ENCODE data around the gene LRRN4CL. TPM values are rescaled to one million over a fixed set of nuclear protein-coding genes. Genes with fewer than 3 reads are reported as not detected.
A peak's percentile ranks its signal among the peaks of the same experiment; 100 is the strongest.

Gene LRRN4CL
- total RNA-seq, 1 donor from 2014 or later, result not detected

DNA sequence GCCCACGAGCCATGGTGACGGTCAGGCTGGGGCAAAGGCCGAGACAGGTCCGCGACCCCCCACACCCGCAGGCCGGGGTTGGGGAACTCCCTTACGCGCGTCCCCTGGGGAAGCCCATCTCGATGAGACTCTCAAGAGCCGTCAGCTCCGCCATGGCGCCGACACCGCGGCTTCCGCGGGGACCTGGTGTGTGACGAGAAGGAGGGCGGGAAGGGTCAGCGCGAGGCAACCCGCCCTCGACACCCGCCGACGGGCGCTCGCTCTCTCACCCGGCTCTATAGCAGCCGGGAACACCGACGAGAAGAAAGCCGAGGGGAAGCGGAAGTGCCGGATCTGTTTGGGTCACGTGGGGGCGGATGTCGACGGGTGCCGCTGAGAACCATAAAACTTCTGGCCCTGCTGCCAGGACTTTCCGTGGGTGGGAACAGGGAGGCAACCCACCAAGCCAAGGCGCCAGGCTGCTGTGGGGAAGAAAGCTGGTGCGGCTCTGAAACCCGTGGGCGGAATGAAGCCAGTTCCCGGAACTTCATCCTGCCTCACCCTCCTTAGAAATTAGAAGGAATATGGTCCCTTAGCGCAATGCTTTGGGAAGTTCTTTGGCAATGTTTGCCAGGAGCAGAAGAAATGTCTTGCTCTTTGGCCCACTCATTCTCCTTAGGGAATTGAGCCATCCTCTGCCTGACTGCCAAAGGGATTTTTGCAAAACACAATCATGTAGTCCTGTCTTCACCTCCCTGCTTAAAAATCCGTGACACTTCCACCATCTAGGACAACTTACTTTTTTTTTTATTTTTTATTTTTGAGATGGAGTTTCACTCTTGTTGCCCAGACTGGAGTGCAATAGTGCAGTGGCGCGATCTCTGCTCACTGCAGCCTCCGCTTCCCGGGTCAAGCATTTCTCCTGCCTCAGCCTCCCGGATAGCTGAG, 10.3 kb downstream of the LRRN4CL start, which contains the start of gene UBXN1:
Gene UBXN1 (minus strand): TSS at position 304 of the 927 bp plus-strand sequence. CDS start 150 bp downstream, at position 154.
- Histone ChIP-seq H3K4me1 (peaks cover 7% of the 10 kb centered on the region), H4K20me1 (ENCODE audit: low read depth) (peaks cover 8% of the 10 kb centered on the region), H3K9ac (peak within 1 kb of the TSS; percentile 88), H3K27me3 (no peaks in the 10 kb centered on the region), H2AFZ (replicated peaks) (peak within 1 kb of the TSS; percentile 77), H3K4me2 (peak within 1 kb of the TSS; percentile 96), H3K36me3 (no peaks in the 10 kb centered on the region), H3K9me3 (ENCODE audit: low read depth) (no peaks in the 10 kb centered on the region), H3K4me3 (peak within 1 kb of the TSS; percentile 85), H3F3A (ENCODE audit: low read depth) (peaks cover 44% of the 10 kb centered on the region), H3K27ac (no peak within 1 kb of the TSS), H3K79me2 (ENCODE audit: low read depth) (peaks cover 20% of the 10 kb centered on the region)
- Mint-ChIP-seq H3K27ac (peak within 1 kb of the TSS; percentile 99), H3K9me3 (no peaks in the 10 kb centered on the region), H3K4me1 (peaks cover 27% of the 10 kb centered on the region), H3K4me3 (peak within 1 kb of the TSS; percentile 93), H3K27me3 (ENCODE audit: insufficient read depth, low read depth) (peaks cover 2% of the 10 kb centered on the region), H3K36me3 (peaks cover 17% of the 10 kb centered on the region)
- TF ChIP-seq EZH2phosphoT487 (IDR thresholded peaks at IDR 0.05) (no peak), EZH2 (IDR thresholded peaks at IDR 0.05) (no peak)
- TF ChIP-seq, protein P1, sequence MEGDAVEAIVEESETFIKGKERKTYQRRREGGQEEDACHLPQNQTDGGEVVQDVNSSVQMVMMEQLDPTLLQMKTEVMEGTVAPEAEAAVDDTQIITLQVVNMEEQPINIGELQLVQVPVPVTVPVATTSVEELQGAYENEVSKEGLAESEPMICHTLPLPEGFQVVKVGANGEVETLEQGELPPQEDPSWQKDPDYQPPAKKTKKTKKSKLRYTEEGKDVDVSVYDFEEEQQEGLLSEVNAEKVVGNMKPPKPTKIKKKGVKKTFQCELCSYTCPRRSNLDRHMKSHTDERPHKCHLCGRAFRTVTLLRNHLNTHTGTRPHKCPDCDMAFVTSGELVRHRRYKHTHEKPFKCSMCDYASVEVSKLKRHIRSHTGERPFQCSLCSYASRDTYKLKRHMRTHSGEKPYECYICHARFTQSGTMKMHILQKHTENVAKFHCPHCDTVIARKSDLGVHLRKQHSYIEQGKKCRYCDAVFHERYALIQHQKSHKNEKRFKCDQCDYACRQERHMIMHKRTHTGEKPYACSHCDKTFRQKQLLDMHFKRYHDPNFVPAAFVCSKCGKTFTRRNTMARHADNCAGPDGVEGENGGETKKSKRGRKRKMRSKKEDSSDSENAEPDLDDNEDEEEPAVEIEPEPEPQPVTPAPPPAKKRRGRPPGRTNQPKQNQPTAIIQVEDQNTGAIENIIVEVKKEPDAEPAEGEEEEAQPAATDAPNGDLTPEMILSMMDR (IDR thresholded peaks at IDR 0.05), result no peak
- peak; percentile 85 for DNase-seq (ENCODE audit: low spot score)

DNA sequence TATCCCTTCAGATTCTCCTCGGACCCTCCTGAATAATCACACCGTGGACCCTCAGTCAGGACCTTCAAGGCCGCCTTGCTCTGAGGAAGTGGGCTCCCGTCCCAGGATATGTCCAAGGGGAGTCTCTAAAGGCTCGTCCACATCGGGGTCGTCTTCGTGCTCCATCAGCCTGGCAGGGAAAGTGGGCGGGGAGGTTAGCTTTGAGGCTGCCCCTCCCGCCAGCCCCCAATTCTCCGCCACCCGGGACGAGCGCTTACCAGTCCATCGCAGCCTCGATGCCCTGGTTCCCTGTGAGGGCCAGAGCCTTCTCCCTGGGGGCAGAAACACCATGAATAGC, 10.9 kb downstream of the LRRN4CL start:
- DNase-seq (ENCODE audit: low spot score), result peak; percentile 25
- H3K79me2 ChIP-seq (ENCODE audit: low read depth), result peaks cover 21% of the 10 kb centered on the region
- peak overlapping the region; percentile 85 for H3K4me3 ChIP-seq
- Mint-ChIP-seq H3K9me3 (no peaks in the 10 kb centered on the region), H3K36me3 (peaks cover 19% of the 10 kb centered on the region), H3K4me1 (peaks cover 27% of the 10 kb centered on the region), H3K27me3 (ENCODE audit: insufficient read depth, low read depth) (peaks cover 2% of the 10 kb centered on the region), H3K27ac (no peak overlapping the region), H3K4me3 (peak overlapping the region; percentile 93)
- H3K9ac ChIP-seq, result peak overlapping the region; percentile 88
- peak overlapping the region; percentile 96 for H3K4me2 ChIP-seq
- peaks cover 46% of the 10 kb centered on the region for H3F3A ChIP-seq (ENCODE audit: low read depth)
- no peaks in the 10 kb centered on the region for H3K9me3 ChIP-seq (ENCODE audit: low read depth)
- TF ChIP-seq EZH2phosphoT487 (IDR thresholded peaks at IDR 0.05) (no peak), EZH2 (IDR thresholded peaks at IDR 0.05) (no peak)
- TF ChIP-seq, protein P1 (IDR thresholded peaks at IDR 0.05), result no peak
- peaks cover 8% of the 10 kb centered on the region for H4K20me1 ChIP-seq (ENCODE audit: low read depth)
- H3K27me3 ChIP-seq, result no peaks in the 10 kb centered on the region
- peaks cover 7% of the 10 kb centered on the region for H3K4me1 ChIP-seq
- H3K36me3 ChIP-seq, result no peaks in the 10 kb centered on the region
- no peak overlapping the region for H2AFZ ChIP-seq (replicated peaks)
- H3K27ac ChIP-seq, result no peak overlapping the region

DNA sequence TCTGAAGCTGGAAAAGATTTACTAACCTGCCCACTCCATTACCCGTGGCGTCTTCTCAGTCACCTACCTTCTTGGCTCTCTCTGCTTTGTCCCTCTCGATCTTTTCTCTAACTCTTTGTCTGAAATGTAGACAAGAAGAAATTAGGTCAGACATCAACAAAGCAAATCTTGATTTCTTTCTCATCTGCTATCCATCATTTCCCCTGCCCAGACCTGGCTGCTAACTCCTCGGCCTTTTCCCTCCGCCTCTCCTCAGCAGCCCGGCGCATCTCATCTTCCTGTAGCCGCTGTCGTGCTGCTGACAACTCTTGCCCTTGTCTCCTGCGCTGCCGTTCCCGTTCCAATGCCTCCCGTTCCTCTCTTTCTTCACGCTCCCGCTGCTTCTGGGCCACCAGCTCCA, 11.6 kb downstream of the LRRN4CL start:
- no peaks in the 10 kb centered on the region for H3K9me3 Mint-ChIP-seq
- Histone ChIP-seq H3K27me3 (no peaks in the 10 kb centered on the region), H3F3A (ENCODE audit: low read depth) (peaks cover 53% of the 10 kb centered on the region), H3K36me3 (no peaks in the 10 kb centered on the region), H3K4me1 (peaks cover 7% of the 10 kb centered on the region), H3K79me2 (ENCODE audit: low read depth) (peaks cover 28% of the 10 kb centered on the region), H3K4me2 (peak overlapping the region; percentile 96), H3K27ac (no peak overlapping the region), H2AFZ (replicated peaks) (no peak overlapping the region), H3K9ac (no peak overlapping the region), H3K9me3 (ENCODE audit: low read depth) (no peaks in the 10 kb centered on the region), H4K20me1 (ENCODE audit: low read depth) (peaks cover 8% of the 10 kb centered on the region), H3K4me3 (peak overlapping the region; percentile 85)
- H3K4me3 Mint-ChIP-seq, result peak overlapping the region; percentile 93
- DNase-seq (ENCODE audit: low spot score), result no peak
- peak overlapping the region; percentile 6 for H3K27ac Mint-ChIP-seq
- peaks cover 19% of the 10 kb centered on the region for H3K36me3 Mint-ChIP-seq
- peaks cover 2% of the 10 kb centered on the region for H3K27me3 Mint-ChIP-seq (ENCODE audit: insufficient read depth, low read depth)
- peaks cover 30% of the 10 kb centered on the region for H3K4me1 Mint-ChIP-seq
- TF ChIP-seq EZH2phosphoT487 (IDR thresholded peaks at IDR 0.05) (no peak), EZH2 (IDR thresholded peaks at IDR 0.05) (no peak)
- TF ChIP-seq, protein P1 (IDR thresholded peaks at IDR 0.05), result no peak

Measured in neural progenitor cell (in vitro differentiated cells).